GM18868 (cell line): ENCODE measurements around the gene PSMA6.
"Not testable (repeated sequence)": the region's sequence is repeated elsewhere in the genome, so short reads cannot be mapped to it uniquely, and the experiment has no call there.

ENCODE experiments used
- ATAC-seq: cut with Tn5 transposase; IDR thresholded peaks from one replicate; pipeline ENCODE4 v1.9.1; 2021; ENCODE audit warnings: mild to moderate bottlenecking, moderate library complexity; ENCODE audit not compliant: unreplicated experiment

Gene PSMA6

GRCh38 chr14:35319509-35319908, 27.3 kb downstream of the PSMA6 start:
- ATAC-seq: no peak

DNA sequence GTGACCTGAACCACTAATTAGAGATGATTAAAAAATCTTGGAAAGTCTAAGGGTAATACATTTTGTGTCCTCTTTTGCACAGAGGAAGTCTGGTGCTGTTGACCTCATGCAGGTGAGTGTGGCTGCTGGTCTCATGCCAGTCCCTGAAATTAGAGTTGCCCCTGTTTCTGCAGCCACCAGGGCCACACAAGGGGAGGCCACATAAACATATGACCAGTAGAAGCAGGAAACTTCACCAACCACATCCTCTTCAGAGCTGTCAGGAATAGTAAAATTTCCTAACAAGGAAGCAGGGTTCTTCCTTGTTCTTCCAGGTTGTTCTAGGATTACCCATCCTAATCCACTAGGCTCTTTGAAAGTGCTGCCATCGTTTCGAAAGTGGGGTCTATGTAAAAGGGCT, 28.3 kb downstream of the PSMA6 start:
- no peak for ATAC-seq

- no peak for ATAC-seq
Observed at GRCh38 chr14:35326375-35326774, 34.2 kb downstream of the PSMA6 start.

DNA sequence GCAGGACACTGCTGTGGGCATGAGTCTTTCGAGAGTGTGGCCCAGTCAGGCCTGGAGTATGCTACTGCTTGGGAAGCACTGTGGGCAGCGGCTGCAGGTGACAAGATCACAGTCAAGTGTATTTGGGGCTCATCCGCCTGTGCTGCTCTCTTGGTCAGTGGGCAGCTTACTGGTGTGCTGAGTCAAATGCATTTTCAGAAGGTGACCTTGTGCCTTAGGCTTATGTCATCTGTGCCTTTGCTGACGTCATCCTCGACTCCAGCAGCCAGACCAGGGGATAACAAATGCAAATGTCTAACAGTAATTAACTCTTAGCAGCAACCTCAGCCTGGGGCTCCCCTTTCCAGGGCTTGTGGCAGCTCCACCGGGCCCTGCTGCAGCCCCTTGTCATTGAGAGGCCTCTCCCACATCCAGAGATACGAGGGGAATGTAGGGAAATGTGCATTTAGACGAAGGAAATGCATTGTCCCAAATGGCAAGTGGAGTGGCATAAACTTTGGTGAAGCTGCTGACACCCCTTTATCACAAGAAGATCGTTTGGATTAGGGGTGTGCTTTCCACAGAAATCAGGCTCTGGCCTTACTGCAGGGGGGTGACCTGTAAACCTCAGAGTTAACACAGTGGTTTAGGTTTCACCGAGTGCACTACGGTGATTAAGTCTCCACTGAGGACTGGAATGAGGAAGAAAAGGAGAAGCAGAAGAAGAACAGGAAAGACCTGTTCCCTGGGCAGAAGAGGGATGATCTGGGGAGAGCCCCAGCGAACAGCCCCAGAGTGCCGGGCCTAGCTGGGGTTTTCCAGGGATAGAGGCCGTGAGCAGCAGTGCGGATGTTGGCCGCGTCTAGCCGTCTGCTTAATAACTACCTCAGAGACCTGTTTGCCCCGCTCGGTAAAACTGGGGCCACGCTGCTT, 39.7 kb downstream of the PSMA6 start:
- ATAC-seq: peak; percentile 74

- ATAC-seq: peak; percentile 46
Observed at GRCh38 chr14:35332517-35333263, 40.5 kb downstream of the PSMA6 start.

- ATAC-seq: peak; percentile 29
Observed at GRCh38 chr14:35333264-35333730, 41.1 kb downstream of the PSMA6 start.

GRCh38 chr14:35333797-35334743, 41.9 kb downstream of the PSMA6 start:
- ATAC-seq: no peak

- ATAC-seq: no peak
Observed at GRCh38 chr14:35335388-35336092, 43.4 kb downstream of the PSMA6 start.

DNA sequence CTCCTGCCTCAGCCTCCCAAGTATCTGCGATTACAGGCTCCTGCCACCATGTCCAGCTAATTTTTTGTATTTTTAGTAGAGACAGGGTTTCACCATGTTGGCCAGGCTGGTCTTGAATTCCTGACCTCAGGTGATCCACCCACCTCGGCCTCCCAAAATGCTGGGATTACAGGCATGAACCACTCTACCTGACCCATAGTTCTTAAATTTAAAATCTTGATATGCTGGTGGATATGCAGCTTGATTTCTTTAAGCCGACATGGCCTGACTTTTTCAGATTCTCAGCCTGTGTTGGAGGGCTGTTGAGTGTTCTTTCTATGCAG, 44.0 kb downstream of the PSMA6 start:
- ATAC-seq: not testable (repeated sequence)

GRCh38 chr14:35336494-35337268, 44.5 kb downstream of the PSMA6 start:
- ATAC-seq: no peak

DNA sequence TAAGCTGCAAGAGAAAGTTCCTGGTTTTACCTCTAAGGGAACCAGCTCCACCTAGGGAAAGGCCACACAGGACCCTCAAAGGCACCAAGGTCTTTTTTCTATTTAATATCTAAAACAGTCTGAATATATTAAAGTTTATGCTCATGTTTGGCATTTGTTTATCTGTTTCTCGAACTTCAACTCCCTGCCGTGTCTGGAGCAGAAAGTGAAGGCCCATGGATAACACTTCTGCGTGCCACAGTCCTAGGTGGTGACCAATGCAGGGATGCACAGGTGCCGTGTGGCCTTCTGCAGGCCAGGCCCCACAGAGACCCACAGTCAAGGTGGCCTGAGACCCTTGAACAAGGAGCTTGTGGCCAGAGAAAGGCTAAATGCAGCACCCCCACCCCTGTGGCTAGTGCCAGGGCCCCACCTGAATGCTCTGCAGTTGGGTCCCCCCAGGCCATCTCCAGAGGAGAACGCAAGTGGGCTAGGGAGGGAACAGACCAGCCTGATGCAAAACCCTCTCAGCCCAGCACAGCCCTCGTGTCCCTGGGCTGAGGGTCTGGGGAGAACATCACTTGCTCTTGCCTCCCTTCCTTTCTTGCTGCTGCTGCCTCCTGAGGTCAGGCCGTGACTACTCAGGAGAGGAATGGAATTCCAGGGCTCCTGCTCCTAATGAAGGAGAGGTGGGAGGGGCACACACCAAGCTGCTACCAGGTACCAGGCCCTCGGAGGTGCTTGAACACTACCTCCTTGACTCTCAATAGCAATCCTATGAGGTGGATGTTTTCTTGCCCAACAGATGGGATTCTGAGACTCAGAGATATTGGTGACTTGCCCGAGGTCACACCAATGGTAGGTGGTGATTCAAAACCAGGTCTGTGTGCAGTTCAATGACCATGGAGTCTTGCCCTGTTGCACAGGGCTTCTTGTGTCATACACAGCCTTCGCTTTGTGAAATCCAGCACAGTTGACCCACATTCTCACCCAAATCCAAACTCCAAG, 45.4 kb downstream of the PSMA6 start:
- ATAC-seq: no peak

GRCh38 chr14:35338731-35339405, 46.7 kb downstream of the PSMA6 start:
- ATAC-seq: no peak

DNA sequence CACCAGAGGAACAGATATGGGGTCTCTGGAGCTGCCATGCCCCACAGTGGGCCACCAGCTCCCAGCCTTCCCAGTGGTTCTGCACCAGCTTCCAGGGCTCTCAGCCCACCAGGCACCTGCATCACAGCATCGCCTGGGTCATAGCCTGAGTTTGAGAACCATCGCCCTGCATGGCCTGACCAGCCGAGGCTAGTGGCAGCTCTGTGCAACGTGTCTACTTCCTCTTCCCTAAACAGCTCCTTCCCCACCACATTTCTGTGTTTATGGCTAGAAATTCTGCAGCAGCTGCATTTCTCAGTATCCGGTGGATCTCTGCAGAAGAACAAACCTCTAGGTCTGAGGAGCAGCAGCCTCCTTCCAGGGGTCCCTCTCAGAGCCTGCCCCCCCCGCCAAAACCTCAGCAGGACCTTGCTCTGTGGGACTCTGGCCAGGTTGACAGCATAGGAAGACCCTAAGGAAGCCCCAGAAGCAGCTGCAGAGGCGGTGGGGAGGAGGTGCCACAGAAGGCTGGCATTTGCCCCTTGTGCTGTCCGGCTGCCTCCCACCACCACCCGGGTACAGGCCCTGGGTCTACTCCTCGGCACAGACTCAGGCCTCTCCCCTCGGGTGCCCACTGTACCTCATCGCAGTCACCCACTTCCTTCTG, 47.7 kb downstream of the PSMA6 start:
- peak; percentile 55 for ATAC-seq

DNA sequence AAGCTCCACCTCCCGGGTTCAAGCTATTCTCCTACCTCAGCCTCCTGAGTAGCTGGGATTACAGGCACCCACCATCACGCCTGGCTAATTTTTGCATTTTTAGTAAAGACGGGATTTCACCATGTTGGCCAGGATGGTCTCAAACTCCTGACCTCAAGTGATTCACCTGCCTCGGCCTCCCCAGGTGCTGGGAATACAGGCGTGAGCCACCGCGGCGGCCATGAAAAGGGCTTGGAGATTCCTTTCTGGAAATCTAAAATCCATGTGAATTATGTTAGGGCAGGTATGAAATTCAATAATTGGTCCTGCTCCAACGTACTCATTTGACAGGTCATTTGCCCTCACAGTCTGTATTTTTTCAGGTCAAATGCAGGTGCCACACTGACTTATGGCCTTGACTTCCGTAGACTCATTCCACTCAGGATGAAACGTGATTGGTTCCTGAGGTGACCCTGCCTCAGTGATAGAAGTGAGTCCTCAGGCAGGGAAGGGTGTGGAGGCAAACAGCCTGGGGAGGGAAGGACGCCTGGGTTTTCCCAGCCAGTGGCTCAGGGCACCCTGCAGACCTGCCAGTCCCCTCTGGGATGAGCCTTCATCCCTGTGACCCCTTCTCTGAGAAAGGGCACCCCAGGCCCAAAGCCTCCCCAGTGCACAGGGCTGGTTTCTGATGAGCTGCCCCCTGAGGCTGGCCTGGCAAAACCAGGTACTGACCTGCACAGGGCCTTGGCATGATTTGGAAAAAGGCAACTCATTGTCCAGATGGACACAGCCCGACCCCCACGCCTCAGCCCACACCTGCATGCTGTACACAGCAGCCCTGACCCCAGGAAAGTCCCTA, 48.7 kb downstream of the PSMA6 start:
- ATAC-seq: no peak

- no peak for ATAC-seq
Observed at GRCh38 chr14:35341454-35341750, 49.2 kb downstream of the PSMA6 start.

- ATAC-seq: peak; percentile 82
Observed at GRCh38 chr14:35341751-35342488, 49.7 kb downstream of the PSMA6 start.
